PFSK-1 (cell line): ENCODE data around the gene PJA2.

Experiments
- POLR2AphosphoS5 ChIP-seq: IDR thresholded peaks from 2 replicates; pipeline ENCODE4 v1.6.1; 2012; ENCODE audit warnings: low read depth, mild to moderate bottlenecking, control low read depth, low read length, moderate library complexity
- TAF1 ChIP-seq: IDR thresholded peaks from 2 replicates; pipeline ENCODE4 v1.6.1; 2012; ENCODE audit warnings: low read length, control low read depth, borderline replicate concordance; ENCODE audit not compliant: insufficient read depth

DNA sequence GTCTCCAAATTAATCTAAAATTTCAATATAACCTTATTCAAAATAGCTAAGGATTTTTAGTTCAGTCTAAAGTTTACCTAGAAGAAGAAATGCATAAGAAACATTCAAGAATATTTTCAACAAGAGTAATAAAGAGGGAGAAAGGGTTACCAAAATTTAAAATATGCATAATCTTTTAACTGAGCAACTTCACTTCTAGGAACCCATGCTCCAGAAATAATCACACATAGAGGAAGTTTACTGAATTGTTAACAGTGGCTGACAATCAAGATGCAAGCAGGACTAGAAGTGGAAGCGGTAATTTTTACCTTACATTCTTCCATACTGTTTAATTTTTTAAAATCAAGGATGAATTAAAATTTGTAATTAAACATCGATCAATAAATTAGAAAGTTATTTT is 1.9 kb downstream of the PJA2 start:
- TF ChIP-seq TAF1 = no peak
- no peak for TF ChIP-seq POLR2AphosphoS5
